Activated CD8-positive, alpha-beta memory T cell treated with anti-CD3 and anti-CD28 coated beads for 4 hours (primary cell): Measurements from ENCODE around the gene WFS1.

Experiments
- DNase-seq, 2 donors: peaks; one replicate each; pipeline ENCODE4 v3.0.0-alpha.2; 2020; ENCODE audit warnings: low read depth in 2 of 2

Gene WFS1

GRCh38 chr4:6338951-6339817 lies 69.5 kb downstream of the WFS1 start:
- no peak for DNase-seq

GRCh38 chr4:6339818-6340445 lies 70.3 kb downstream of the WFS1 start:
- DNase-seq: no peak

GRCh38 chr4:6340446-6341015 lies 70.9 kb downstream of the WFS1 start:
- DNase-seq: no peak

GRCh38 chr4:6341696-6342095 lies 72.0 kb downstream of the WFS1 start:
- no peak for DNase-seq

- DNase-seq: no peak
Measured at GRCh38 chr4:6342530-6343293, 73.1 kb downstream of the WFS1 start.

- DNase-seq: no peak
Measured at GRCh38 chr4:6343939-6344408, 74.3 kb downstream of the WFS1 start.

- DNase-seq: no peak
Measured at GRCh38 chr4:6345096-6345830, 75.6 kb downstream of the WFS1 start.

GRCh38 chr4:6345866-6346265 lies 76.2 kb downstream of the WFS1 start:
- DNase-seq: no peak

GRCh38 chr4:6346373-6347110 lies 76.9 kb downstream of the WFS1 start:
- no peak for DNase-seq

GRCh38 chr4:6347511-6348045 lies 77.9 kb downstream of the WFS1 start:
- no peak for DNase-seq

- no peak for DNase-seq
Measured at GRCh38 chr4:6348408-6348807, 78.8 kb downstream of the WFS1 start.

GRCh38 chr4:6349896-6350603 lies 80.4 kb downstream of the WFS1 start:
- DNase-seq: no peak

GRCh38 chr4:6350646-6351045 lies 81.0 kb downstream of the WFS1 start:
- DNase-seq: no peak

- no peak for DNase-seq
Measured at GRCh38 chr4:6351246-6352000, 81.8 kb downstream of the WFS1 start.

- no peak for DNase-seq
Measured at GRCh38 chr4:6352031-6352692, 82.5 kb downstream of the WFS1 start.
